NOMO-1 treated with dmso at 0.1 percent for 144 hours (cell line): Measurements from ENCODE around the gene STK25.
A peak's percentile ranks its signal among the peaks of the same experiment; 100 is the strongest.
"Not testable (repeated sequence)": the region's sequence is repeated elsewhere in the genome, so short reads cannot be mapped to it uniquely, and the experiment has no call there.

ENCODE experiments used
- DNase-seq: peaks from one replicate; lab custom pipeline; 2025; ENCODE audit not compliant: unreplicated experiment; lab: John Stamatoyannopoulos, UW

Gene STK25

DNA sequence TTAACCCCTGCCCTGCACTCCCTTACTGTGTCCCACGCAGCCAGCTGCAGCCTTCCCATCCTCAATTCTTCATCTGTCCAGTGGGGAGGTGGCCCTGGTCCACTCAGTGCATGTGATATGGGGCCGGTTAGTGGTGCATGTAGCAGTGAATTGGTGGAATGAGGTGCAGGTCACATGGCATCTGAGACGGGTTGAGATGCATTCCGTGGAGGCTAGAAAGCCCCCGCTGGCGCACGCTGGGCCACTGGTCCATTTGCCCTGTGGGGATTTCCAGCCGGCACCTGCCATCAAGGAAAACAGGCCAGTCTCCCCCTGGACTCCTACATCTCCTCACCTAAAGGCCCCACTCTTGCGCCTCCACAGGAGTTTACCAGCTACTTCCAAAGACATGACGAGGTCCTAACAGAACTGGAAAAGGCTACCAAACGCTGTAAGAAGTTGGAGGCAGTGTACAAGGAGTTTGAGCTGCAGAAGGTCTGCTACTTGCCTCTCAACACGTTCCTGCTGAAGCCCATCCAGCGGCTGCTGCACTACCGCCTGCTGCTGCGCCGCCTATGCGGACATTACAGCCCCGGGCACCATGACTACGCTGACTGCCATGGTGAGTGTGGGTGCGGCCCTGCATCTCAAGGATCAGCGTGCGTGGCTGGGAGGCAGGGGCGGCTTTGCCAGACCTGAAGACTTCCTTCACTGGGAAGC lies 40.5 kb downstream of the STK25 start:
- no peak for DNase-seq

DNA sequence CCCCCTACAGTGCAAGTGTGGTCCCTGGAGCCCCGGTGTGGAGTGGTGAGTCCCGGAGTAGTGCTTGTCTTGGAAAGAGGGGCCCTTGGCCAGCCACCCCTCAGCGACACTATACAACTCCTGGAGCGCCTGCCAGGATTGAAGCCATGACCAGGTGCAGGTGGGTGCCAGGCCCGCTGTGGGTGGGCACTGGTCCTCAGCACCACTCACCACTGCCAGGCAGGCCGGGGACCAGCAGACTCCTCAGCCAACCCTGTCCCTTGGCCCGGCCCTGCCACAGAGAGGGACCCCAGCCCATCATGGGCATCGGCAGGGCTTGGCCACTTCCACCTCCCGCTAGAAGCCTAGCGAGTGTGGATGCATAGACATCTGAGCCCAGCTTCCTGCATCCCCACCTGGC lies 42.2 kb downstream of the STK25 start:
- no peak for DNase-seq

GRCh38 chr2:241465543-241465942 lies 42.8 kb downstream of the STK25 start:
- no peak for DNase-seq

GRCh38 chr2:241463276-241464135 lies 44.9 kb downstream of the STK25 start:
- no peak for DNase-seq

GRCh38 chr2:241461693-241462677 lies 46.4 kb downstream of the STK25 start:
- DNase-seq = no peak

GRCh38 chr2:241460631-241461030 lies 47.8 kb downstream of the STK25 start:
- DNase-seq = no peak

GRCh38 chr2:241459520-241459919 lies 48.9 kb downstream of the STK25 start:
- DNase-seq = no peak

- DNase-seq = no peak
These were observed 49.7 kb downstream of the STK25 start for GRCh38 chr2:241458687-241459086.

GRCh38 chr2:241456546-241456945 lies 51.8 kb downstream of the STK25 start:
- DNase-seq = no peak

- no peak for DNase-seq
These were observed 53.4 kb downstream of the STK25 start for GRCh38 chr2:241454837-241455485.

DNA sequence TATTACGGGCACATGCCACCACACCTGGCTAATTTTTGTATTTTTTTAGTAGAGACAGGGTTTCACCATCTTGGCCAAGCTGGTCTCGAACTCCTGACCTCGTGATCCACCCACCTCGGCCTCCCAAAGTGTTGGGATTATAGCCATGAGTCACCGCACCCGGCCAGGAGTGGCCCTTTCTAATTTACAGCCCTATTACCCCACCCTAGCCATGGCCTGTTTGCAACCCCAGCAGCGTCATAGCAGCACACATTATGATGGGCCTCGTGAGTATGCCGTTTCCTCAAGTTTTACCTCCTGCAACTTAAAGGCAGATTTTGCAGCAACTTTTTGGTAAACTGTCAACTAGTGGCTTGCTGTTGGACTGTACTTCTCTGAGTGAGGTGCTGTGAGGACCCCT lies 54.5 kb downstream of the STK25 start:
- DNase-seq = peak; percentile 4

- no peak for DNase-seq
These were observed 56.4 kb downstream of the STK25 start for GRCh38 chr2:241451840-241452506.

- not testable (repeated sequence) for DNase-seq
These were observed 58.3 kb downstream of the STK25 start for GRCh38 chr2:241450092-241450491.

- no peak for DNase-seq
These were observed 63.0 kb downstream of the STK25 start for GRCh38 chr2:241445426-241445825.

GRCh38 chr2:241443486-241444223 lies 64.7 kb downstream of the STK25 start:
- peak; percentile 67 for DNase-seq
